Body of pancreas (tissue), 4 donors: ENCODE measurements around the gene TOP3B. TPM values are rescaled to one million over a fixed set of nuclear protein-coding genes. Genes with fewer than 3 reads are reported as not detected.
A peak's percentile ranks its signal among the peaks of the same experiment; 100 is the strongest.

Experiments
- ATAC-seq: fragments of 150-250 bp; one replicate; pipeline ENCODE4 v1.9.1; 2016
- DNase-seq, 4 donors: peaks; one replicate each; pipeline ENCODE4 v3.0.0-alpha.2; 2019
- H3K27ac ChIP-seq, 4 donors: fragments of 200-600 bp; sonication (generic); 1 replicate in 3 of 4; 2 replicates in 1 of 4; pipeline versions ENCODE4 v1.5.1 to v1.6.1; 2016 to 2019; ENCODE audit warnings: mild to moderate bottlenecking in 1 of 4, mixed read lengths in 1 of 4, moderate library complexity in 1 of 4
- H3K27me3 ChIP-seq, 2 donors: fragments of 200-600 bp; sonication (generic); one replicate each; pipeline ENCODE4 v1.6.0; 2016; ENCODE audit warnings: mild to moderate bottlenecking in 1 of 2
- H3K36me3 ChIP-seq, 2 donors: fragments of 200-600 bp; sonication (generic); replicated peaks in 1 of 2; 2 replicates each; pipeline ENCODE4 v1.5.1; 2016; ENCODE audit warnings: low read depth in 2 of 2; ENCODE audit not compliant: insufficient read depth in 1 of 2
- H3K4me1 ChIP-seq: fragments of 200-600 bp; sonication (generic); one replicate; pipeline ENCODE4 v1.6.0; 2016
- H3K4me3 ChIP-seq, 2 donors: fragments of 200-600 bp; sonication (generic); 1 replicate in 1 of 2; 2 replicates in 1 of 2; pipeline ENCODE4 v1.5.1; 2016 to 2019
- H3K9me3 ChIP-seq, 3 donors: fragments of 200-600 bp; sonication (generic); 1 replicate in 2 of 3; 2 replicates in 1 of 3; pipeline ENCODE4 v1.5.1; 2016
- POLR2A ChIP-seq, 3 donors: fragments of 450-650 bp; IDR thresholded peaks; one replicate each; pipeline ENCODE4 v1.6.1; 2016; ENCODE audit warnings: antibody characterized with exemption in 3 of 3, mild to moderate bottlenecking in 2 of 3
- WGBS, 2 donors: methylation state at CpG; one replicate each; pipeline ENCODE4 v1.1.5; 2017; 5-methylcytosine and 5-hydroxymethylcytosine counted together
- intact Hi-C: fragments of 100-400 bp; cut with DNase I; formaldehyde crosslinking; loops from one replicate; pipeline ENCODE4 v1.15.1; 2023
- total RNA-seq, 2 donors: library from RNA; depleted of rRNA; stranded (reverse); fragments of >200 nt; gene quantifications; one replicate each; pipeline ENCODE4 v1.1.0, GENCODE V29; 2016
- TF ChIP-seq, protein P1 (sequence below), 7 experiments: fragments of 450-650 bp in 4 of 7; fragments of 200-600 bp in 3 of 7; sonication (generic) in 3 of 7; IDR thresholded peaks; one replicate each; pipeline ENCODE4 v1.5.1; 2016 to 2019; ENCODE audit warnings: antibody characterized with exemption in 7 of 7

TOP3B gene
- total RNA-seq, 2 donors from 2014 or later: 19.2 to 48.8 TPM

DNA sequence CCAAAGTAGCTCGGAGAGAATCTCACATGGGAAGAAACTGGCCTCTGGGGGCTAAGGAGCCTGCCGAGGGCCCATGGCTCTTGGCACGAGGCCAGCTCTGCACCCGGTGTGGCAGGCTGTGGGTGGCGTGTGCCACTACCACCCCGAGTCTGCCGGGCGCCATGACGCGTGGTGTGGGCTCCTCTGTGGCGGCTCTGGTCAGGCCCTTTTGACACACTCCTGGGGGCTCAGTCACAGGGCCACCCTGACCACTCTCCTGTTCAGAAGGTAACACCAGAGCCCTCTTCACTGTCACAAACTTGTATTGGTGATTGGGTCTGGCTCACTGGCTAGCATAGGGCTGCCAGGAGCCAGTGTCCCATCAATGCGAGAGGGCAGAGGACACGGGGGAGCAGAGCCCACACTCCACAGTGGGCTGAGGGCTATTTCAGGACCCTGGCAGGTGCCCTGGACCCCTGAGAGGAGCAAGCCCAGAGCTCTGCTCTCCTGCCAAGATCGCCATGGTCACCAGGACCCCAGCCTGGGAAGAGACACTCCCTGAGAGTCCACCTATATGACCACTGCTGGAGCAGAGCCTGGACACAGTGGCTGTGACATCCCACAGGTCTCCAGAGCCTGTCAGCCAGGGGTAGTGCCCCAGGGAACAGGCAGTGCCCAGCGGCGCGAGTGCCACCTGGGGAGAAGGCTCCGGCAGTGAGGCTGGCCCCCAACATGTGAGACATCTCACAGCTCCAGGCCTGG is 21.3 kb downstream of the TOP3B start:
- no peaks in the 10 kb centered on the region for H3K9me3 ChIP-seq

DNA sequence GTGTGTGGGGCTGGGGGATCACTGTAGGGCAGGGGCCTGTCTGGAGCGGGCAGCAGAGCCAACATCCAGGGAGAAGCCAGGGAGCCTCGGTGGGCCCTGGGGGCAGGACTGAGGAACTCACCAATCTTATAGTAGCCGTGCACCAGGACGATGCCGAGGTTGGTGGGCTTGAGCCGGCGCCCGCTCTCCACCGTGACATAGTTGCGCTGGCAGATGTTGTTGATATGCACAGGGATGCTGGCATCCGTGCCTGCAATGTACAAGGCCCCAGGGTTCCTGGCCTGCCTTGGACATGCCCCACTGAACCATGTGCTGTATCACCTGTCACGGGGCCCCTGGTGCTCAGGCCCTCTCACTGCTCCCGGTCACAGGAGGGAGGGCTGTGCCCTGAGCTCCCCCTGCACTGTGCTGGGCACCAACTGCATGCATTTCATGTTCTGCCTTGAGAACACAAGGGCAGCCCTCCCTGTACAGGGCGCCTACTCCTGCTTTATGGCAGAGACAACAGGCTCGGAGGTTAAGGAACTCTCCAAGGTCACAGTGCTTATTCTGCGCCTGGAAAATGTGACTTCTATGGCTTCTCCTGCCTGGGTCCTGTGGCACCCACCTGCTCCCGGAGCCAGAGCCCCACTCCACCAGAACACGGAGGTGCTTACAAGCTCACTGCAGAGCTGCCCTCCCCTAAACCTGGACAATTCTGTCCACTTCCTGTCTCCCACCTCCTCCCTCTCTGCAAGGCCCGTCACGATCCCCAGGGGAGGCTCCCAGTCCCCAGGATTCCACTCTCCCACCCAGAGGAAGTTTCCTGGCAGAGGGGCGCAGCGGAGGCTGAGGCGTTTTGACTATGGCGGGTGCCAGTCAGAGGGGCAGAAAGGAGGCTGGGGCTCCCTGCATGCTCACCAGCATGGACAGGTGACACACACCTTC is 22.1 kb downstream of the TOP3B start:
- no peak for ATAC-seq
- H3K27me3 ChIP-seq: no peaks in the 10 kb centered on the region
- TF ChIP-seq, protein P1, sequence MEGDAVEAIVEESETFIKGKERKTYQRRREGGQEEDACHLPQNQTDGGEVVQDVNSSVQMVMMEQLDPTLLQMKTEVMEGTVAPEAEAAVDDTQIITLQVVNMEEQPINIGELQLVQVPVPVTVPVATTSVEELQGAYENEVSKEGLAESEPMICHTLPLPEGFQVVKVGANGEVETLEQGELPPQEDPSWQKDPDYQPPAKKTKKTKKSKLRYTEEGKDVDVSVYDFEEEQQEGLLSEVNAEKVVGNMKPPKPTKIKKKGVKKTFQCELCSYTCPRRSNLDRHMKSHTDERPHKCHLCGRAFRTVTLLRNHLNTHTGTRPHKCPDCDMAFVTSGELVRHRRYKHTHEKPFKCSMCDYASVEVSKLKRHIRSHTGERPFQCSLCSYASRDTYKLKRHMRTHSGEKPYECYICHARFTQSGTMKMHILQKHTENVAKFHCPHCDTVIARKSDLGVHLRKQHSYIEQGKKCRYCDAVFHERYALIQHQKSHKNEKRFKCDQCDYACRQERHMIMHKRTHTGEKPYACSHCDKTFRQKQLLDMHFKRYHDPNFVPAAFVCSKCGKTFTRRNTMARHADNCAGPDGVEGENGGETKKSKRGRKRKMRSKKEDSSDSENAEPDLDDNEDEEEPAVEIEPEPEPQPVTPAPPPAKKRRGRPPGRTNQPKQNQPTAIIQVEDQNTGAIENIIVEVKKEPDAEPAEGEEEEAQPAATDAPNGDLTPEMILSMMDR (IDR thresholded peaks at IDR 0.05): no peak
- TF ChIP-seq POLR2A (IDR thresholded peaks at IDR 0.05): no peak
- intact Hi-C loops: no loop called here
- no peak for DNase-seq
- no peaks in the 10 kb centered on the region for H3K4me1 ChIP-seq
- peaks cover 0 to 20% of the 10 kb centered on the region in 2 donors for H3K36me3 ChIP-seq
- no peak overlapping the region for H3K4me3 ChIP-seq
- H3K27ac ChIP-seq: no peak overlapping the region
- no peaks in the 10 kb centered on the region for H3K9me3 ChIP-seq
- WGBS, 2 donors: 92 to 94% methylated on average over 3 to 17 of the region's 24 CpGs

More for the DNA sequence above, 21.3 kb downstream of the TOP3B start:
- Histone ChIP-seq H3K4me1 (no peaks in the 10 kb centered on the region), H3K27ac (peak overlapping the region in 2 of 4 donors; percentile 25 to 52), H3K27me3 (no peaks in the 10 kb centered on the region), H3K36me3 (peaks cover 0 to 20% of the 10 kb centered on the region in 2 donors), H3K4me3 (no peak overlapping the region)
- DNase-seq (no peak), ATAC-seq (no peak)
- WGBS, 2 donors: 87% methylated on average over 12 of the region's 18 CpGs; no CpG with 5 or more reads in 1 of the 2 donors
- intact Hi-C loops: no loop called here
- TF ChIP-seq, protein P1 (IDR thresholded peaks at IDR 0.05): no peak
- TF ChIP-seq POLR2A (IDR thresholded peaks at IDR 0.05): peak in 1 of 3 donors; percentile 15

DNA sequence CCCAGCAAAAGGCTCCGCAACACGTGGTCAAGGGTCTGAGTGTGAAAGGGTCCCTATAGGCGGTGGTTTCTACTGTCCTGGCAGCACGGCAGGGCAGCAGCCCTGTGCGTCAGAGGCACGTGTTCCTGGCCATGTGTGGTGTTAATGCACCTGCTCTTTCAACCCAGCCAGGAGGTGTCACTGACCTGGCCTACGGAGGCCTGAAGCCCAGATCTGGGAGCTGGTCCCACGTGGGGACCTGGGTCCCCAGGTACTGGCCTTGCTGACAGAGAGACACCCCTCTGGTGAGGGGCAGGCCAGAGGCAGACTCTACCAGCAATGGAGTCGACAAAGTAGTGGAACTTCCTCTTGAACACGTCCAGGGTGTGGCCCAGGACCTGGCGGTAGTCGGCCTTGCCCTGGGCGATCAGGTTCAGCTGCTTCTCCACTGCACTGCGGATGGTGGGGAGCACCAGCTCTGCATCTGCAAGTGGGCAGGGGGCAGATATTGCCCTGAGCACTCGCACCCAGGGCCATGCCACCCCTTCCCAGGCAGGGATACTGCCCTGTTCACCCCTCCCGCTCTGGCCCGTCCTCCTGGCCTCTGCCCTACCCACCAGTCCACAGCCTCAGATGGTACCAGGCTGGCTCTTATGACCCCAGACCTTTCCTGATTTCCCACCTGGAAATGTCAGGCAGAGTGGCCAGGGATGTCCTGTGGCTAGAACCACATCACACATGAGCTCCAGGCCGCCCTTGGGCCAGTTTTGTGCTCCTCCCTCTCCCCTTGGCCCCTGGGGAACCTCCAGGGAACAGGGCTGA is 23.1 kb downstream of the TOP3B start:
- intact Hi-C loops: no loop called here
- Histone ChIP-seq H3K4me3 (no peak overlapping the region), H3K27me3 (no peaks in the 10 kb centered on the region), H3K9me3 (no peaks in the 10 kb centered on the region), H3K36me3 (peaks cover 0 to 14% of the 10 kb centered on the region in 2 donors), H3K4me1 (no peaks in the 10 kb centered on the region), H3K27ac (no peak overlapping the region)
- no peak for ATAC-seq
- no peak for TF ChIP-seq POLR2A (IDR thresholded peaks at IDR 0.05)
- TF ChIP-seq, protein P1 (IDR thresholded peaks at IDR 0.05): no peak
- WGBS, 2 donors: 82 to 88% methylated on average over 6 to 17 of the region's 18 CpGs
- DNase-seq: no peak

DNA sequence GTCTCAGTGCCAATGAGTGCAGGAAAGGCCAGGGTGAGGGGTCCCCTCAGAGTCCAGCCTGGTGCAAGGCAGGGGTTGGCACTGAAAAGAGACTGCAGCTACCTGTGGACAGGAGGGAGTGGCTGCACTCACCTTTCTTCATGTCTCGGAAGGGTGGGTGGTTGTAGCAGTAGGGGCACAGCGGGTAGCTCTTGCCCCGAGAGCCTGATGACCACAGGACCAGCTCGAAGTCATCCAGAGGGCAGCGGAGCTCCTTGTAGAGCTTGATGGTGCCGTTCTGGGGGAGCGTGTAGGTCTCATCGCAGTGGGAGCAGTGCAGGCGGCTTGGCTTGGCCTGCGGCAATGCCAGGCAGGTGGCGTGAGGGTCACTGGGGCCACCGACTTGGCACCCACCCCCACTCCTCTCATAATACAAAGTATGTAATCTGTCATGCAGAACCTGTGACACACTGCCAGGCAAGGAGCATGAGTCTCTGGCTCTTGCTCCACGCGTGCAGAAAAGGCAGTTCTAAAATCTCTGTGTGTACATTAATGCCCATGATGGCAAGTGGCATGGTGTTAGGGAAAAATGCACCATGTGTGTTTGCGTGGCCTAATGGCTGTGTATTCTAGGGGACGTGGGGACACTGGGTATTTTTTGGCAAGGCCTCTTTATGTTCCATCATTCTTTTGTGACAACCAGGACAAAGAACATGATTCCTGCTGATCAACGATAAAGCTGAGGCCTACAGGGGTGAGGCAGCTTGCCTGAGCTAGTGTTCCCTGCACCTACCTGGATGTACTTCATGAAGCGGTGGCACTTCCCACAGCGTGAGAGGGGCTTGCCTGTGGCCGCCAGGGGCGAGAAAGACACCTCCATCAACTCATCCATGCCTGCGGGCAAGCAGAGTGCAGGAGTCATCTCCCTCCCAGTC is 24.0 kb downstream of the TOP3B start:
- 89 to 91% methylated on average over 5 to 22 of the region's 22 CpGs for WGBS, 2 donors
- no peak for TF ChIP-seq POLR2A (IDR thresholded peaks at IDR 0.05)
- TF ChIP-seq, protein P1 (IDR thresholded peaks at IDR 0.05): no peak
- no peaks in the 10 kb centered on the region for H3K27me3 ChIP-seq
- no peak overlapping the region for H3K27ac ChIP-seq
- no peaks in the 10 kb centered on the region for H3K9me3 ChIP-seq
- H3K36me3 ChIP-seq: peaks cover 0 to 8% of the 10 kb centered on the region in 2 donors
- intact Hi-C loops: no loop called here
- H3K4me3 ChIP-seq: no peak overlapping the region
- no peaks in the 10 kb centered on the region for H3K4me1 ChIP-seq
- ATAC-seq: no peak
- no peak for DNase-seq
